ENCODE results near the gene OS9.

Gene OS9

GRCh38 chr12:57724003-57724935, 30.3 kb downstream of the OS9 start:
- DNase-seq: no peak

- DNase-seq: no peak
Observed at GRCh38 chr12:57724936-57725740, 31.2 kb downstream of the OS9 start.

- no peak for DNase-seq
Observed at GRCh38 chr12:57725851-57726150, 31.9 kb downstream of the OS9 start.

GRCh38 chr12:57726151-57726883, 32.4 kb downstream of the OS9 start:
- no peak for DNase-seq

GRCh38 chr12:57726884-57727757, 33.2 kb downstream of the OS9 start:
- no peak for DNase-seq

- DNase-seq: no peak
Observed at GRCh38 chr12:57727758-57728395, 33.9 kb downstream of the OS9 start.

- no peak for DNase-seq
Observed at GRCh38 chr12:57729321-57729844, 35.5 kb downstream of the OS9 start.

GRCh38 chr12:57730336-57731067, 36.6 kb downstream of the OS9 start:
- DNase-seq: no peak

GRCh38 chr12:57731411-57732080, 37.6 kb downstream of the OS9 start:
- DNase-seq: no peak

GRCh38 chr12:57732270-57732669, 38.3 kb downstream of the OS9 start:
- no peak for DNase-seq

- no peak for DNase-seq
Observed at GRCh38 chr12:57732726-57733593, 39.0 kb downstream of the OS9 start.

- DNase-seq: no peak
Observed at GRCh38 chr12:57733928-57734327, 40.0 kb downstream of the OS9 start.

GRCh38 chr12:57734591-57734990, 40.7 kb downstream of the OS9 start:
- no peak for DNase-seq

GRCh38 chr12:57735198-57735855, 41.4 kb downstream of the OS9 start:
- no peak for DNase-seq

- DNase-seq: no peak
Observed at GRCh38 chr12:57735952-57736740, 42.2 kb downstream of the OS9 start.

GRCh38 chr12:57736741-57737466, 43.0 kb downstream of the OS9 start:
- DNase-seq: no peak
